ENCODE results near the gene CYSTM1.

- TF ChIP-seq ZNF19 (tag by site-specific recombination; IDR thresholded peaks at IDR 0.05; ENCODE audit: low read depth), result no peak
- TF ChIP-seq, protein P1, sequence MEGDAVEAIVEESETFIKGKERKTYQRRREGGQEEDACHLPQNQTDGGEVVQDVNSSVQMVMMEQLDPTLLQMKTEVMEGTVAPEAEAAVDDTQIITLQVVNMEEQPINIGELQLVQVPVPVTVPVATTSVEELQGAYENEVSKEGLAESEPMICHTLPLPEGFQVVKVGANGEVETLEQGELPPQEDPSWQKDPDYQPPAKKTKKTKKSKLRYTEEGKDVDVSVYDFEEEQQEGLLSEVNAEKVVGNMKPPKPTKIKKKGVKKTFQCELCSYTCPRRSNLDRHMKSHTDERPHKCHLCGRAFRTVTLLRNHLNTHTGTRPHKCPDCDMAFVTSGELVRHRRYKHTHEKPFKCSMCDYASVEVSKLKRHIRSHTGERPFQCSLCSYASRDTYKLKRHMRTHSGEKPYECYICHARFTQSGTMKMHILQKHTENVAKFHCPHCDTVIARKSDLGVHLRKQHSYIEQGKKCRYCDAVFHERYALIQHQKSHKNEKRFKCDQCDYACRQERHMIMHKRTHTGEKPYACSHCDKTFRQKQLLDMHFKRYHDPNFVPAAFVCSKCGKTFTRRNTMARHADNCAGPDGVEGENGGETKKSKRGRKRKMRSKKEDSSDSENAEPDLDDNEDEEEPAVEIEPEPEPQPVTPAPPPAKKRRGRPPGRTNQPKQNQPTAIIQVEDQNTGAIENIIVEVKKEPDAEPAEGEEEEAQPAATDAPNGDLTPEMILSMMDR (tag by site-specific recombination; IDR thresholded peaks at IDR 0.05), result no peak
- TF ChIP-seq ZBTB20 (tag by site-specific recombination; IDR thresholded peaks at IDR 0.05), result no peak
- no peak for TF ChIP-seq ZNF560 (tag by site-specific recombination; IDR thresholded peaks at IDR 0.05; ENCODE audit: borderline replicate concordance)
- TF ChIP-seq ZNF768 (tag by site-specific recombination; IDR thresholded peaks at IDR 0.05), result no peak
- no peak for TF ChIP-seq ZNF274 (IDR thresholded peaks at IDR 0.05; ENCODE audit: low read length)
- TF ChIP-seq ZNF274 (tag by site-specific recombination; IDR thresholded peaks at IDR 0.05; ENCODE audit: borderline replicate concordance), result no peak
- no peak for TF ChIP-seq TRIM28 (IDR thresholded peaks at IDR 0.05; ENCODE audit: borderline replicate concordance, low read length)
Observed at GRCh38 chr5:140145256-140145655, 29.7 kb upstream of the CYSTM1 start.
